Dedifferentiated amniotic fluid mesenchymal stem cell (primary cell): ENCODE data around the gene FLAD1.

ENCODE experiments used
- DNase-seq: peaks from one replicate; pipeline ENCODE4 v3.0.0-alpha.2; 2016; ENCODE audit errors: extremely low spot score

The FLAD1 gene

DNA sequence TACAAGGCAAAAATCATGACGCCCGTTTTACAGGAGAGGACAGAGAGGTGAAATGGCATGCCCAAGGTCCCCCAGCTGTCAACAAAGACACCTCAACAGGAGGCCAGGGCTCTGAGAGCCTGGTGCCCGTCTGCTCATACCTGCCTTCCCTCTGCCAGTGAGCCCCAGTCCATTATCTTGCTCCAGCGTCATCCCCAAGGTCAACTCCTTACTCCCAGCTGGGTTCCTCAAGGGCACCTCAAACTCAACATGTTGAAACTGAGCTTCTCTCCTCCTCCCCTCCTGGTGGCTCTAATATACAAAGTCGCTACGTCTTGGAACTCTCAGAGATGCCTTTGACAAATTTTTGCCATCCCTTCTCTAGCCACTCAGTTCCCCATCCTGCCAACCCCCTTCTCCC lies 30.5 kb upstream of the FLAD1 start:
- no peak for DNase-seq

DNA sequence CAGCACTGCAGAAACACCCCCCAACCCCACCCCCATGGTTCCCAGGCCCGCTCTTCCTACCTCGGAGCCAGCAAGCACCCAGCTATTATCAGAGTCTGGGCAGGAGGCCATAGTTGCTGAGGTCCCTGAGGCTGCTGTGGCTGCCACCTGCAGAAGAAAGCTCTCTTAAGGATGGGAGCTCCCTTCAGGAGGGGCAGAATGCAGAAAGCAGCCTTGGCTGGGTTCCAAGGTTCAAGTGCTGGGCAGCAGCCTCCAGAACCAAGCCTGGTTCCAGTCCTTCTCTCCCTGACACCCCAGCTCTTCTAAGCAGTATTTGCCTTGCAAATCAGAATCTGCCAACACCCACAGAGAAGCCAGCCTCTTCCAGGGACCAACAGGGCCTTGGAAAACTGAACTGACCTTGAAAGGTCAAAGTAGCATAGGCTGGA lies 29.5 kb upstream of the FLAD1 start:
- DNase-seq, result no peak

- DNase-seq, result no peak
Measured at GRCh38 chr1:154954541-154954940, 28.6 kb upstream of the FLAD1 start.

DNA sequence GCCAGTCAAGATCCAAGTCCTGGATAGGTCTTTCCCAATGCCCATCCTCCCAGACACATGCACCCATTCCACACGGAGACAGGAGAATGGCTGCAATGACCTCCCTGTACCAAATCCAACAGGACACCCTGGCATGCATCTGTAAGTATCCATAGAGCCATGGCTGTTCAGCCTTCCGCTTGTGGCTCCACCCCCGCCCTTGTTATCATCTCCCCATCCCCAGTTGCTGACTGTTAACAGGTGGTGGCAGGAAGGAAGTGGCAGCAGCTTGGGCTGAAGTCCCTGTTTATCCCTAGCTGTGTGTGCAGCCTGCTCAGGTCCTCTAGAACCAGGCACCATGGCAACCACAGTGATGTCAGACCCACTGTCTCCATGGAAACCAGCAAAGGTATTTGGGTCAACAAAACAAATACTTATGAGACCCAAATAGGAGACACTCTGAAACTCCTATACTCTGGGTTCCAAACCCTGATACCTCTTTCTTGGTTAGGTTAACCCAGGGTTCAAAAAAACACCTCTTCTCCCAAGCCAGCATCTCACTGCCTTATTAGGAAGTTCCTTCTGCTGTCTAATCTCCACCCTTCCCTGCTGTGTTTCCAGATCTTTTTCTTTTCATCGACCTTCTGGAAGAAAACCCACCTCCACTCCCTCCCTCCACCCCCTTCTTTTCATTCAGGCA lies 28.0 kb upstream of the FLAD1 start:
- peak; percentile 58 for DNase-seq

- DNase-seq, result peak; percentile 92
Measured at GRCh38 chr1:154955718-154956543, 27.2 kb upstream of the FLAD1 start, which contains the start of gene PBXIP1. Gene PBXIP1 (minus strand): TSS chr1:154956099. CDS start chr1:154953721, 2,378 bp downstream.

DNA sequence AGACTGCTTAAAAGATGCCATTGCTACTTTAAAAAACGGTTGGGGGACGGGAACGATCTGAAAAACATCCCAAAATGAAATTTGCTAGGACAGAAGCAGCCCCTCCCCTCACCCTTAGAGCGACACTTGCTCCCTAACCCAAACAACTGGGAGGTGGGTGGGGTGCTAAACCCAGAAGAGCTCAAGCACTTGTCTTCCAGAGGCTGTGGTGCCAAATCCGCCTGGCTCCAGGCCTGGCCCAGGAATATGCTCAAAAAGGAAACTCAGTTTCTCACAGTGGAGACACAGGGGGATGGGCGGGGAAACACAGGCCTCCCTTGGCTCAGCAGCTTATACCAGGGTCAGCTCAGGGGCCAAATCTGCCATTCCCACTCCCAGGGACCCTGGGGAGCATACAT lies 26.6 kb upstream of the FLAD1 start:
- DNase-seq, result no peak

DNA sequence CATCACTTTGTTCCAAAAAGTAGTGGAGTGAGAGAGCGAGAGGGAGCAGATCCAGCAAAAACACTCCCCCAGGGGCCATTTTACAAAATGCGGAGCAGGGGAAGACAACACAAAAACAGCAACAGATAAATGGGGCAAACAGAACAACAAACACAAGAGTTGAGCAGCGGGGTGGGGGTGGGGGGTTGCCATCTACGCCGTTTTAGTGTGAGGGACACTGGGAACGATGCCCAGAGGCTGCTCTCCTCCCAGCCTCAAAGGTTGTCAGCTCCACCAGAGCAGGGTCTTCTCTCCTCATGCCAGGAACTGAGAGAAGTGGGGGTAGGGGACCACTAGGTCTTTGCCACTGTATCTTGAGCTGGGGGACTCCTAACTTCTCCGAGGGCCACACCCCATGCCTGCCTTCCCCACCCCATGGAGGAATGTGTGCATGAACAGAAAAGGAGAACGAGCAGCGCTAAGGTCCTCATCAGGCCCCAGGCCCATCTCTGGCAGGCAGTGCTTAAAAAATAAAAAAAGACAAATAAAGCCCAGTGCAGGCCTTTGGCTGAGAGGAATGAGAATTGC lies 26.0 kb upstream of the FLAD1 start:
- DNase-seq, result no peak

DNA sequence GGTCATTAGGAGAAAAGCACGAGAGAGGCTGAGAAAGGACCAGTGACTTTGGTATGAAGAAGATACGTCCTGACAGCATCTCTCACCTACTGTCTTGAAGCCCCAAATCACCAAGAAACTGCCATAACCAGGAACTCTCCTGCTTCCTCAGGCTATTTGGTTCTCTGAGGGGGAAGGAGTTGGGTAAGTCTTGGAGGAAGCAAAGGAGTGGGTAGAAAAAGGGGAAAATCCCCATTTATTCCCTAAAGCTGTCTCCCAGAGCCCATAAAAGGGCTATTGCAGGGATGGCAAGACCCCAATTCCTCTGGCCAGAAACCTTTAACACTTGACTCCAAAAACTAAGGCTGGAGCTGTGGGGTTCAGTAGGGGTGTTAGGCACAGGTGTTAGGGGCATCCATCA lies 25.1 kb upstream of the FLAD1 start:
- DNase-seq, result no peak

DNA sequence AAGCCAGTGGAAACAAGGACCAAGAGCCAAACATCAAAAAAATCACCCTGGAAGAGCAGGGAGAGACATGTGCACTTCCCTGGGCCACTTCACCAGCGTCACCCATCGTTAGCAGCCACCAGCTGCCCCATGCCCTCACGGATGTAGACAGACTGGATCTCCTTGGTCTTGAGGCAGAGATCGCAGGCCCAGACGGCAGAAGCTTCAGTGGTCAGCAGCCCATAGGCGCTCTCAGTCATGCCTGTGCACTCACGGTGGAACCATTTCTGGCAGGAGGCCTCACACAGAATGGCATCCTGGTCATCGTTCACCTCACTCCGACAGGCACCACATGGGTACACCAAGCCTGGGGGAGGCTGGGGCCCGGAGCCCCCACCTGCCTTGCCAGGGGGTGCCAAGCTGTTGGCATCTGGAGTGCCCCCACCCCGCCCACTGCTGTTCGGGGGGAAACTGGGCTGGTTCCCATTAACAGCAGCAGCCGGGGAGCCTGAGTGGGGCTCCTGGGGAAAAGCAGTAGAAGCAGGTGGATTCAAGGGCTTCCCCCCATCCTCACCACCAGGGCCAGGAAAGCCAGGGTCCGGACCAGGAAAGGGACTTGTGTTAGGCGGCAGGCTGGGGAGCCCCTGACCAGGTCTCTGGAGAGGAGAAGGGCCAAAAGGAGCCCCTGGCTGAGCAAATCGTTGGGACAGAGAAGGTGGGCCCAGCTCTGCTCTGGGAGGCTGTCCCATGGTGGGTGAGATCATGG lies 24.3 kb upstream of the FLAD1 start:
- DNase-seq, result no peak

DNA sequence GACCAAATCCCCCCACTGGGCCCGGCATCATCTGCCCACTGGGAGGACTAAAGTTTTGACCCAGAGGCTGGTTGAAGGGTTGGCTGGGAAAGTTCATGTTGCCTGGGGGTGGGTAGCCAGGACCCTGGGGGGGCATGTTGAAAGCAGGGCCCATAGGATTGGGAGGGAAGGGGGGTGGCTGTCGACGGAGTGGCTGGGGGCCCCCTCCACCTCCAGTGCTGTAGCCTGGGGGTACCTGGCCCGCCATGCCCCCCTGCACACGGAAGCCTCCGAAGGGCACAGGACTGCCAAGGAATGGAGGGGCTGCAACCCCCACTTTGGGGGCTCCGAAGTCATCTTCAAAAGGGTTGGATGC lies 23.7 kb upstream of the FLAD1 start:
- no peak for DNase-seq

GRCh38 chr1:154960446-154961136 lies 22.6 kb upstream of the FLAD1 start:
- no peak for DNase-seq

GRCh38 chr1:154961207-154962155 lies 21.7 kb upstream of the FLAD1 start, which contains the start of gene PYGO2:
Gene PYGO2 (minus strand): TSS chr1:154961782. CDS start chr1:154961576, 206 bp downstream.
- DNase-seq, result peak; percentile 55

GRCh38 chr1:154962156-154962749 lies 20.9 kb upstream of the FLAD1 start:
- DNase-seq, result no peak

DNA sequence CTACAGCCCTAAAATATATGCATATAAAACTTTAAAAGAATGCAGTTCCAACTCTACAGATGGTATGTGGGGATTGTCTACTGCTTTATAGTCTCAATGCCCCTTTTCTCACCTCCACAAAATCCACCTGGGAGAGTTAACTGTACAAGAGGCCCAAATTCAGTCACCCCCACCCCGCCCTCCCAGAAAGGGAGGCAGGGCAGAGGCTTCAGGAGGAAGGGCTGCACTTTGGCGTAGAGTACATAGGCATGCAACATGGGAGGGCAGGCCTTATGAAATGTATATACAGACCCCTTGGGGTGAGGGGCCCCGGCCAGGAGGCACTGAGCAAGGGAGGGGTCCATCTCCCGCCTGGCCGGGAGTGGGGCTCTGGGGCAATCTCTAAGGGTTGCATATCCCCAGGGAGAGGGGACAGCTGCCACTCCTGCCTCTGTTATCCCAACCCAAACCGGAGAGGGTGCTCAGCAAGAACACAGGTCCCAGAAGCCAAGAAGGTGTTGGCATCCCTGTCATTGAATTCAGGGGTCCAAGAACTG lies 20.3 kb upstream of the FLAD1 start:
- no peak for DNase-seq

DNA sequence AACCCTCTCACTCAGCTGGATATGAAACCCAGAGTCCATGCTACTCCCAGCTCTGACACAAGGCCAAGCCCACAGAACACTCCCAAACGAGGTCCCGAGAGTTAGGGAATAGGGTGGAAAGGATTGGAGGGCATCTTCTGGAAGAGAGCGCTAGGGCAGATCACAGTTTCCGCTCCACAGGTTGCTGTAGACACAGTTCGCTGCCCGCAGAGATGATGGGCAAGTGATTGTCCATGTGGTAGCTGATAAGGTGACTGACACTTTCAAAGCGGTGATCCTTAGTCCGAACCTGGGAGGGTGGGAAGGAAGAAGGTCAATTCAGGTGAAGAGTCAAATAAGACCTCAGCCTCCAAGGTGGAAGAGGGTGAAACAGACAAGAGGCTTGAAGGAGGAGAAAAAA lies 19.5 kb upstream of the FLAD1 start:
- DNase-seq, result no peak

DNA sequence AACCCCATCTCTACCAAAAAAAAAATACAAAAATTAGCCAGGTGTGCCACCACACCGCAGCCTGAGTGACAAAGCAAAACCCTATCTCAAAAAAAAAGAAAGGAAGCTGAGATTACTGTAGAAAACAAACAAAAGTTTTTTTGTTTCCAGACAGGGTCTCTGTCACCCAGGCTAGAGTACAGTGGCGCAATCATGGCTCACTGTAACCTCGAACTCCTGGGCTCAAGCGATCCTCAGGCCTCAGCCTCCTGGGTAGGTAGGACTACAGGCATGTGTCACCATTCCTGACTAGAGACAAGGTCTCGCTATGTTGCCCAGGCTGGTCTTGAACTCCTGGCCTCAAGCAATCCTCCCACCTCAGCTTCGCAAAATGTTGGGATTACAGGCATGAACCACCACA lies 18.8 kb upstream of the FLAD1 start:
- no peak for DNase-seq

DNA sequence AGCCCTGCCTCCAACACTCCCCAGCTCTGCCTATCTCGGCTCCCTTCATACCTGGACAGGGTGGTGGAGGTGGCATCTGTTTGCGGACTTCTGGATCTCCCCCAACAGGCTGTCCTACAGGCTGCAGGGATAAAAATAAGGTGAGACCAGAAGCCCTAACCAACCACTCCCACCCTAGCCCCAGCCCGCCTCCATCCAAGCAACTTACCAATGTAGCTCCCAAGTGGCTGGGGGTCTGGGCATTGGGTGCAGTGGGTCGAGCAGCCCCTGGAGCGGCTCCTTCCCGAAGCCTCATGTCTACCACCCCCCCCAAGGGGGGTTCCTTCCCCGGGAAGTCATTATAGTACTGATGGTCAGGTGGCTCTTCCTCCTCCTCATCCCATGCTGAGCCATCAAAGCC lies 17.0 kb upstream of the FLAD1 start:
- DNase-seq, result no peak

DNA sequence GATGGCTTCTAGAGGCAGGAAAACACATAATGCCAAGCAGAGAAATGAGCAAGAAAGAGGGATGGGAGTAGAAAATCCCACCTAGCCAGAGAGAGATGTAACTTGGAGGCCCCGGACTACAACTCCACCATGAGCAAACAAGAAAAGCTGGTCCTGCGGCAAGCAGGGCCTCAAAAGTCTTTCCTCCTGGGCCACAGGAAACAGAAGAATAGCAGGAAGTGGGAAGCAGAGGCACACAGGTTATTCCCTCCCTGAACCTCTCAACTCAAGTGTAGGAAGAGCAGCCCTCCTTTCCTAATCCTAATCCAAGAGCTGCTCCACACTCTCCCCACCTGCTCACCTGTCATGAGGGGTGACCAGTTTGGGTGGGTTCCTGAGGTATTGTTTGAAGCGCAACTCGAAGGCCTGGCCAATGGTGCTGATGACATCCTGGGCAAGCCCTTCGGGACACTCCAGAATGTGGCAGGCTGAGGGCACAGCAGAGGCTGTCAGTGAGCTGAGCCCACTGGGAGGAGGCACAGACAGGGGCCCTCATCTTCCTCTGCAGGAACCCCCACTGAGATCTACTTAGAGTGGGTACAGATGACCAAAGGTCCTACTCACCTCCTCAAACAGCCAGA lies 15.7 kb upstream of the FLAD1 start:
- DNase-seq, result no peak

DNA sequence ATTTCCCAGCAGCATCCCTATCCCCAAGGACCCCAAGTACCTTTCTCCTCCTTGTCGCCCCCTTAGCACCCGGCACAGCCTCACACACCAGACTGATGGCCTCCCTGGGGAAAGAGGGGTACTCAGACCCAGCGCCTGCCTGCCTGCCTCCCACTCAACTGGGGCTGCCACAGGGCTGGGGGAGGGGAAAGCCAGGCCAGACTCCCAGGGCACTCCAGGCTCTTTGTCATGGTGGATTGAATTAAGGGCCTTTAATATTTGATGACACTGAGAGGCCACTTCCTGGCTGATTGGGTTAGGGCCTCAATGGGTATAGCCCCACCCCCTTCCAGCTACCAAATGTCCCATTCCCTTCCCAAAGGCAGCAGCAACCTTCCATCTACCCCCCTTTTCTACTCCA lies 14.4 kb upstream of the FLAD1 start:
- DNase-seq, result no peak
